ENCODE results near the gene SELENON.

DNA sequence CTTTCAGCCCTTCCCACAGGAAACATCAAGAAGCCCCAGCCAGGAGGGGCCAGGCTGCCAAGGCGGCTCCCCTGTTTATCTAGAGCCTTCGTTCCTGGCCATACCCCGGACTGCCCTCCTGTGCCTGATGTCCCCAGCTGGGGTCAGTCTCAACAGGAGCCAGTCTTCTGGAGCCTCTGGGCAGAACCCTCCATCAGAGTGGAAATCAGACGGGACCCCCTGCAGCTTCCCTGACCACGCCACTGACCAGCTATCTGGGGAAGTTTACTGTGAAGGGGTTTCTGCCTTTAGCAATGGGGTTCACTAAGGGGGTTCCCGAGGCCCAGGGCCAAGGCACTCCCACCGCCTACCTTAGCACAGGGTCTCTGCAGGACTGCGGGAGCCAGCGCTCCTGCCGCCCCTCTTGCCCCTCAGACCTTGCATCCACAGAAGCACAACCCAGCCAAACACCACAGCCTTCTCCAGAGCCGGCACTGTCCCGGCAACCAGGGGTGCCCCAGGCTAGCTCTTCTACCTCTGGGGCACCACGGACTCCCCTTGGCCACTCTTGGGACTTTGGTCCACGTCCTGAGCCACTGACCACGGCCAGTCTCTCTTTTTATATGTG lies 16.2 kb downstream of the SELENON start:
- TF ChIP-seq, protein P1, sequence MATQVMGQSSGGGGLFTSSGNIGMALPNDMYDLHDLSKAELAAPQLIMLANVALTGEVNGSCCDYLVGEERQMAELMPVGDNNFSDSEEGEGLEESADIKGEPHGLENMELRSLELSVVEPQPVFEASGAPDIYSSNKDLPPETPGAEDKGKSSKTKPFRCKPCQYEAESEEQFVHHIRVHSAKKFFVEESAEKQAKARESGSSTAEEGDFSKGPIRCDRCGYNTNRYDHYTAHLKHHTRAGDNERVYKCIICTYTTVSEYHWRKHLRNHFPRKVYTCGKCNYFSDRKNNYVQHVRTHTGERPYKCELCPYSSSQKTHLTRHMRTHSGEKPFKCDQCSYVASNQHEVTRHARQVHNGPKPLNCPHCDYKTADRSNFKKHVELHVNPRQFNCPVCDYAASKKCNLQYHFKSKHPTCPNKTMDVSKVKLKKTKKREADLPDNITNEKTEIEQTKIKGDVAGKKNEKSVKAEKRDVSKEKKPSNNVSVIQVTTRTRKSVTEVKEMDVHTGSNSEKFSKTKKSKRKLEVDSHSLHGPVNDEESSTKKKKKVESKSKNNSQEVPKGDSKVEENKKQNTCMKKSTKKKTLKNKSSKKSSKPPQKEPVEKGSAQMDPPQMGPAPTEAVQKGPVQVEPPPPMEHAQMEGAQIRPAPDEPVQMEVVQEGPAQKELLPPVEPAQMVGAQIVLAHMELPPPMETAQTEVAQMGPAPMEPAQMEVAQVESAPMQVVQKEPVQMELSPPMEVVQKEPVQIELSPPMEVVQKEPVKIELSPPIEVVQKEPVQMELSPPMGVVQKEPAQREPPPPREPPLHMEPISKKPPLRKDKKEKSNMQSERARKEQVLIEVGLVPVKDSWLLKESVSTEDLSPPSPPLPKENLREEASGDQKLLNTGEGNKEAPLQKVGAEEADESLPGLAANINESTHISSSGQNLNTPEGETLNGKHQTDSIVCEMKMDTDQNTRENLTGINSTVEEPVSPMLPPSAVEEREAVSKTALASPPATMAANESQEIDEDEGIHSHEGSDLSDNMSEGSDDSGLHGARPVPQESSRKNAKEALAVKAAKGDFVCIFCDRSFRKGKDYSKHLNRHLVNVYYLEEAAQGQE (IDR thresholded peaks at IDR 0.05; ENCODE audit: low read depth, low read length) = no peak
- TF ChIP-seq, protein P2, sequence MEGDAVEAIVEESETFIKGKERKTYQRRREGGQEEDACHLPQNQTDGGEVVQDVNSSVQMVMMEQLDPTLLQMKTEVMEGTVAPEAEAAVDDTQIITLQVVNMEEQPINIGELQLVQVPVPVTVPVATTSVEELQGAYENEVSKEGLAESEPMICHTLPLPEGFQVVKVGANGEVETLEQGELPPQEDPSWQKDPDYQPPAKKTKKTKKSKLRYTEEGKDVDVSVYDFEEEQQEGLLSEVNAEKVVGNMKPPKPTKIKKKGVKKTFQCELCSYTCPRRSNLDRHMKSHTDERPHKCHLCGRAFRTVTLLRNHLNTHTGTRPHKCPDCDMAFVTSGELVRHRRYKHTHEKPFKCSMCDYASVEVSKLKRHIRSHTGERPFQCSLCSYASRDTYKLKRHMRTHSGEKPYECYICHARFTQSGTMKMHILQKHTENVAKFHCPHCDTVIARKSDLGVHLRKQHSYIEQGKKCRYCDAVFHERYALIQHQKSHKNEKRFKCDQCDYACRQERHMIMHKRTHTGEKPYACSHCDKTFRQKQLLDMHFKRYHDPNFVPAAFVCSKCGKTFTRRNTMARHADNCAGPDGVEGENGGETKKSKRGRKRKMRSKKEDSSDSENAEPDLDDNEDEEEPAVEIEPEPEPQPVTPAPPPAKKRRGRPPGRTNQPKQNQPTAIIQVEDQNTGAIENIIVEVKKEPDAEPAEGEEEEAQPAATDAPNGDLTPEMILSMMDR (IDR thresholded peaks at IDR 0.05) = no peak
- TF ChIP-seq EP300 (IDR thresholded peaks at IDR 0.05; ENCODE audit: borderline replicate concordance in 1 of 2, low read depth in 1 of 2, low read length in 1 of 2) = no peak
- TF ChIP-seq RCOR1 (IDR thresholded peaks at IDR 0.05; ENCODE audit: low read length) = no peak
- no peak for TF ChIP-seq RFX5 (IDR thresholded peaks at IDR 0.05; ENCODE audit: low read length)

All from SK-N-SH (cell line).